NCI-H2196 (cell line): ENCODE results near the gene MAD2L1.
"Not testable (repeated sequence)": the region's sequence is repeated elsewhere in the genome, so short reads cannot be mapped to it uniquely, and the experiment has no call there.

ENCODE experiments used
- DNase-seq: peaks from one replicate; lab custom pipeline; 2025; ENCODE audit not compliant: unreplicated experiment; lab: John Stamatoyannopoulos, UW

MAD2L1 gene

DNA sequence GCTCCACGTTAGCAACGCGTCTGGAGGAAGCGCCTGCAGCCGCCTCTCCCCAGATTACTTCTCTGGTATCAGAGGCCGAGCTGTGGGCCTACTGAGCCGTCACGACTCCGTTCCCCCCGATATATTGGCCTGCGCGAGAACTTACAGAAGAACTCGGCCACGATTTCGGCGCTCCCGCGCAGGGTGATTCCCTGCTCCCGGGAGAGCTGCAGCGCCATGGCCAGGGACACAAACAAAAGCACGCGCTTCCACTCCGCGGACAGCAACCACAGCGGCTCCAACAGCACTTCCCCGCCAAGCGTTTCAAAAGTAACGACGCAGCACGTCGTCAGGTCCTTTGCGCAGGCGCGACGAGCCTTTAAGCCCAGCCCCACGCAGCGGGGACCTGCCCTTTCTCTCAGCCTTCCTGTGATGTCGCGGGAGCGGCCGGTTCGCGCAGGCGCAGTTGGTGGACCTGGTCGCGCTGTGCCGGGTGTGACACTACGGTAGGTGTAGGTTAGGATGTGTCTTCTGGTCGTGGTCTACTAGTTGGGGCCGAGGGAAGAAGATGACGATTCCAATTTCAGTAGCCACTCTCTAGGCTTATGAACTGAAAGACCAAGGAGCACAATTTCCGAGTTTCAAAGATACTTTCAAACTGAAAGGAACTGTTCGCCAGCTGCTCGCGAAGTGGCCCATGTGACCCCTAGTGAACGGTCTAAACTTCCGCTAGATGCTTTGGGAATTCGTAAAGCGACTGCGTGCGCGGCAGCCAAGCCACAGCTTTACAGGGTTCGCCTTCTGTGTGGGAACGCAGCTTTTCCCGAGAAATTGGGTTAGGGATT is at the start of gene MAD2L1:
MAD2L1 (minus strand) TSS at position 332 of the 824 bp plus-strand sequence; CDS start at position 218, 114 bp downstream.
- DNase-seq, result peak; percentile 90

- DNase-seq, result no peak
Observed at GRCh38 chr4:120111745-120112144, 45.1 kb upstream of the MAD2L1 start.

DNA sequence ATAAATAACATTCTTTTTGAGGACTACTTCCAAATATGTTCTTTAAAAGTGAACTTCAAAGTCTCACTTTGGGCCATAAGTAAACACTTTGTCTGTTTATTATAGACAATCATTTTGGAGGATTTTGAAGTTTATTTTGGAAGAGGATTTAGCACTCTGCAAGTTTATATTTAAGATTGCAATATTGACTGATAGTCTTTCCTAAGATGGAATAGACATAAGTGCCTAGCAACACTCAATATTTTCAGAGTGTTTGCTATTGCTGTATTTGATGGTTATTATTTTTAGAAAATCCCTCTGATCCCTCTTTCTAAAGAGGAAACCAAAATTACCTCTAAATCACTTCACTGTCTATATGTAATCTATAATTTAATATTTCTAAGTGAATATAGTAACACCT is 42.8 kb upstream of the MAD2L1 start:
- DNase-seq, result no peak

DNA sequence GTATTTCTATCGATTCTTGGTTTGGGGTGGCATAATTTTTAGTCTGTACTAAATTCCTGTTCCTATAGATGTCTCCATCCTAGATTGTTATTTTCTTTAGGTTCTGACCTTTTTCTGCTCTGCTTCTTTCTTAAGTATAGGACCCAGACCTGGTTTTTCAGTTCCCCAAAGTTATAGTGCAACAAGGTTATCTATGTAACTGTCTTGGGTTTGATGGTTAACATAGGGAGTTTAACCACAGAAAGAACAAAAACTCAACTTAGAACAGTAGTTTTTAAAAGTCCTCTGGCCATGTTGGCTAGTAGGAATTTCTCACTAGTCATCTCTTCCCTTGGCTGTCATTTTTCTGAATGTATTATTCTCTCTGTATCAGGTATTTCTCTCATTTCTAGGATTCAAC is 38.8 kb upstream of the MAD2L1 start:
- no peak for DNase-seq

GRCh38 chr4:120096508-120097297 is 30.1 kb upstream of the MAD2L1 start:
- no peak for DNase-seq

DNA sequence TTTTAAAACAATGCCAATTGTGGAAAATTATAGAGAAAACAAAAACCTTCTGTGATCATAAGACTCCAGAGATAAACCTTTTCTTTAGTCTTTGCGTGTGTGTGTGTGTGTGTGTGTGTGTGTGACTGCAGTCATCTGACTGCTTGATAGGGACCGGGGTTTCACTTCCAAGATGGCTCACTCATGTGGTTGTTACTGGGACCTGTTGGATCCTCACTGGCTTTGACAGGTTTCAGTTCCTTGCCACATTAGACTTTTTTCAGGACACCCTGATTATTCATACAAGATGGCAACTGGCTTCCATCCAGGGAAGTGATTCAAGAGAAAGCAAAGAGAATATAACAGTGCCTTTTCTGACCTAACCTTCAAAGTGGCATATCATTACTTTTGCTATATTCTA is 21.9 kb upstream of the MAD2L1 start:
- no peak for DNase-seq

GRCh38 chr4:120088066-120088465 is 21.4 kb upstream of the MAD2L1 start:
- DNase-seq, result not testable (repeated sequence)

DNA sequence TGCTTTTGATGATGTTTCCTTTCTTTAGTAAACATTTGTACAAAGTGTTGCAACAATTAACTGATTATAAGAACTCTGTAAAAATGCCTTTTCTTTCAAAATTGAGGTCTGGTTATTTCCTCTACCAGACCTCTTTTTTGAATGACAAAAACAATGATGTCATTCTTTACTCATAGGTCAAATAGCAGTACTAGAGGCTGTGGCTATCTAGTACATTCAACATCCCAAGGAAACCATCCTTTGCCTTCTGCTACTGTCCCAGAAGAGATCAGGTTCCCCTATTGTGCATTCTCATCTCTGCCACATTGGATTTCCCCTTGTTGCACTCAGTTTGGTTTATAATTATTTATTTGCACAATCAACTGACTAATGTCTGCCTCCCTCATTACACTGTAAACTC is 19.1 kb upstream of the MAD2L1 start:
- DNase-seq, result no peak

DNA sequence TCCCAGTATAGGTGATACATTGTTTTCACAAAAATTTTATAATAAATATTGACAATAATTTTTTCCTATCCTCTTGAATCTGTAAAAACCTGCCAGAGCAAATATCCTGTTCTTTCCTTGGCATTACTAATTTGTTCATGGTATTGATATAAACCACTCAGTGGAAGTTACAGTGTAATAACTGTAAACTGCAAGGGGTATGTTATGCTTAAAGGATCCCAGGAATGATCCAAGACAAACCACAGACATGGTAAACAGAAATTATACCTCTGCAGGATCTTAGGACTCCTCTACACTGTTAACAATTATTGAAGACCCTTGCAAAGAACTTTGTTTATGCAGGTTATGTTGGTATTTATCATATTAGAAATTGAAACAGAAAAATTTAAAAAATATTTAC is 17.7 kb upstream of the MAD2L1 start:
- DNase-seq, result no peak

GRCh38 chr4:120083152-120083551 is 16.5 kb upstream of the MAD2L1 start:
- DNase-seq, result no peak

DNA sequence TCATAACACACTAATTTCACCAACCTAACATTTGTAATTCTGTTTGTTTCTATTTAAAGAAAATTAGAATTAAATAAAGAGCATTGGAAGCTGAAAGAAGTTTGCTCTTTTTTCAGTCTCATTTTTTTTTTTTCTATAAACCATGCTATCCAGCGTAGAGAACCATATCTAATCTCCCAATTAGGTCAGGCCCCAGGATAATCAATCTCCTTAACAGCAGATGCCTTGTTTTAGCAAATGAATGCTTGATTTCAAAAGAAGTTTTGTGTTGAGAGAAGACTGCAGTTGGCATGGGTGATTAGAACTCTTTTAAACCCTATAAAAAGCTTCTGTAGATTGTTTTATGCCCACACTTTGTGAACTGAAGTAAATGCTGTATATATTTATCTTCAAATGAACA is 15.6 kb upstream of the MAD2L1 start:
- DNase-seq, result no peak

DNA sequence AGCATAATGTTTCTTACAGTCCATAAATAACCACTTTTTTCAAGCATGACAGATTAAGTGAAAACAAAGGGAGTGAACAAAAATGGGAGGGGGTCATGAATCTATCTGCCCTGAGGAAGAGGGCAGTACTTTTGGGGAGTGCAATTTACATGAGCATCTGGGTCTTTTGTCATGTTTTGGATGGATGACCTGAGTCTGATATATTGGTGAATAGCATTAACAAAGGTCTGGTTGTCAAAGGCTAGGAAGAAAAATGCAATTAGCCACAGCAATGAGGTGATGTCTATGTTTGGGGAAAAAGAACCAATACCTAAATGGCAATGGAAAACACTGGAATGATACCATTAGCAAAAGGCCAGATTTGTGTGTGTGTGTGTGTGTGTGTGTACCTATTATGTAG is 15.1 kb upstream of the MAD2L1 start:
- no peak for DNase-seq

- no peak for DNase-seq
Observed at GRCh38 chr4:120080533-120080932, 13.9 kb upstream of the MAD2L1 start.

DNA sequence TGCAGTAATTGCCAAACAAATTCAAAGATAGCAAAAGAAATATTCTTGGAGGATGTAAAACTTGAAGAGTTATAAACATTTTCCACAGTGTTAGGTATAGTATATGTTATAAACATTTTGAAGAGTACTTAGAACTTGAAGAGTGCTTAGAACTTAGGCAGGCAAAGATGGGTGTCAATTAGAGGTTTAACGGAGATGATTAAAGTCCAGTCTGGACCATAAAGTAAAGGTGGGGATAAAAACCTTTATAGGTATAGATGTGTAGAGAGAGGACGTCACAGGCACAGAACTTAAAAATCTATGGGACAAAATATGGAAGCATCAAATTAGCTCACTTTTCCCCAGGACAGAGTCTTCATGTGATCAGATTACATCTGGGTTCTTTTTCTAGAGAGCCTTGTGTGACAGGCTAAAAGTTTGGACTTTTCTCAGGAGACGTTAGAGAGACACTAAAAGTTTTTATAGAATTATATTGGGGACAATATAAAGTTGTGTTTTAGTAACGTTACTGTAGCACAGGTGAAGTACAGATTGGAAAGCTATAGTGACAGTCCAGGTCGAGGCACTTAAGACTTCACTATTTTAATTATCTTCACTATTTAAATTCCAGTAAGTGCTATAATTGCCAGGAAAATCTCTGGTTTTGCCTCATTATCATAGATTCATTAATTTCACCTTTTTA is 13.3 kb upstream of the MAD2L1 start:
- no peak for DNase-seq

DNA sequence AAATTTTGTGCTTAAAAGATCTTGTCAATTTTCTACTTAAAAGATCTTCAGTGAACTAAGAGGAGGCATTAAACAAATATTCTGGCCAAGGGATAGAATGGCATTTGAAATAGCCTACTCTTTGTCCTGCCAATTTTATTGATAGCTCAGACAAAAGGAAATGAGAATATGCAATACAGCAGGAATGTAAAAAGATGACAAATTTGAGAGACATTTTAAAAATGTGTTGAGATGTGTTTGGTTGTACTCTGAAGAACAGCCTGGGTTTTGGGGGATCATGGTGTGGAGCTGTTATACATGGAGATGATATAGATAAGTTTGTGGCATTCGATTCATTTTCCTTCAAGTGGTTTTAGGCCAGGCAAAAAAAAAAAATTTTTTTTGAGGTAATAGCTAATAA is 11.6 kb upstream of the MAD2L1 start:
- DNase-seq, result no peak

GRCh38 chr4:120071192-120071795 is 4.6 kb upstream of the MAD2L1 start:
- DNase-seq, result peak; percentile 47

DNA sequence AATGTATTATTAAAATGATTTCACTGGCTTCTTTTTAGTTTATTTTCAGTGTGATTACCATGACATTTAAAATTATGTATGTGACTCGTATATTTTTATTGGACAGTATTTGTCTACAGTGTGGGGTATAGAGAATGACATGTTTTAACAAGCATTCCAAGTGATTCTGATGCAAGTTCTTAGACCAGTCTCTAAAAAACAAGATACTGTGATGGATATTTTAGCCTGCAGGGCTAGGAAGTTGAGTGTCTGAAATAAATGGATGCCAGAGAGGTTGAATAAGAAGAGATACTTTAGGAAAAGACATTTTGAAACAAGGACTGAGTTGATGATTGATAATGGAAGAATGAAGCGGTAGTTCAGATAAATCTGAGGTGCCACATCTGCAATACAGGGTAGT is 3.5 kb upstream of the MAD2L1 start:
- no peak for DNase-seq

- DNase-seq, result no peak
Observed at GRCh38 chr4:120065974-120066516, 603 bp downstream of the MAD2L1 start.

GRCh38 chr4:120064887-120065286 is 1.8 kb downstream of the MAD2L1 start:
- DNase-seq, result no peak

- DNase-seq, result not testable (repeated sequence)
Observed at GRCh38 chr4:120063711-120064110, 2.9 kb downstream of the MAD2L1 start.

GRCh38 chr4:120062663-120063195 is 3.9 kb downstream of the MAD2L1 start:
- no peak for DNase-seq
